AML-193 (cell line): Measurements from ENCODE around the gene TM9SF3.

Experiments
- DNase-seq, 2 experiments: peaks; one replicate each; lab custom pipeline; 2025; lab: John Stamatoyannopoulos, UW

Gene TM9SF3

DNA sequence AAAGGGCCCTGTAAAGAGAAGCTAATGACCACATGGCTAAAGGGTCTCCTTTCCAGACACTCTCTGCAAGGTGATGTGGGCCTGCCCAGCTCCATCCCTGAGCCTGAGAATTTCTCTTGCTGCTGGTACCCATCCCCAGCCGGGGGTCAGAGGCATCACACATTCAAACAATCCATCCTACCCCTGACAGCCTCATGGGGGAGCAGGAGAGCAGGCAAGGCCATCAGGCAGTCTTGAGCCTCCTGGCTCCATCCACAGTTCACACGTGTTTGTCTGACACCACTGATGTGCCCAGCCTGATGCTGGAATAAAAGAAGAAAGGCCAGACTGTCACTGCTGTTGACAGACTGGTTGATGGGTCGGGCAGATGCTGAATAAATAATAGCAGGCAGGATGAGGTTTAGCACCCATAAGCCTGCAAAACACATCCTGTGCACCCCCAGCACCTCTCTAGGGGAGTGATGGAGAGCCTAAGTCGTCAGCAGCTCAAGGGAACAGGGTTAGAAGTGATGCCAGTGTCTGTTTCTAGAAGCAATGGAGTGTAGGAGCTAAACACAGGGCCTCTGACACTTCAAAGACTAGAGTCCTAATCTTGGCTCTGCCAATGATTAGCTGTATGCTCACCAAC lies 116.6 kb downstream of the TM9SF3 start:
- peak; percentile 13 to 50 for DNase-seq

DNA sequence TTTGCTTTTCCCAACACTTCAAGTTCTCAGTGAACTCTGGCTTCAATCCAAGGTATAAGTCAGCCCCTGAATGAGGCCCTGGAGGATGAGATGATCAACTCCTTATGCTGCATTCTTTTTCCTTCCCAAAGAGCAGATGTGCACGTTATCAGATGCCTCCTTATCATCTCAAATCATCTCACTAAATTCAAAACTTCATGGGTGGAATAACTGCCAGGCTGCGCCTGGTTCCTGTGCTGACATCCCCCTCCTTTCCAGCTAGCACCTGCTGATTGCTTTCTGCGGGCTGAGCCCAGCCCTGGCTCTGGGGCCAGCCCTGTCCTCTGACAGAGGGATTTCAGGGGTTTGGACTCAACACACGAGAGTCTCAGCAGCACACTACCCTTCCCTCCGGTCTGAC lies 118.0 kb downstream of the TM9SF3 start:
- no peak for DNase-seq
